GM13976 (cell line): ENCODE results near the gene HKDC1.
A peak's percentile ranks its signal among the peaks of the same experiment; 100 is the strongest.
"Not testable (repeated sequence)": the region's sequence is repeated elsewhere in the genome, so short reads cannot be mapped to it uniquely, and the experiment has no call there.

ENCODE experiments used
- DNase-seq: peaks from one replicate; pipeline ENCODE4 v3.0.0; 2012; ENCODE audit warnings: low spot score
- in situ Hi-C: fragments of 300-500 bp; cut with MboI; formaldehyde crosslinking; loops from one replicate; pipeline ENCODE4 v1.12.0; 2022; ENCODE audit warnings: low sequenced_read_pairs, mixed read lengths, inconsistent platforms; ENCODE audit not compliant: unreplicated experiment
- TF ChIP-seq, protein P1 (sequence below): IDR thresholded peaks from 2 replicates; pipeline ENCODE4 v1.5.1; 2012; ENCODE audit warnings: borderline replicate concordance, mild to moderate bottlenecking; ENCODE audit not compliant: insufficient read depth; ENCODE audit errors: extremely low read depth, missing control alignments, control extremely low read depth

Gene HKDC1, protein sequence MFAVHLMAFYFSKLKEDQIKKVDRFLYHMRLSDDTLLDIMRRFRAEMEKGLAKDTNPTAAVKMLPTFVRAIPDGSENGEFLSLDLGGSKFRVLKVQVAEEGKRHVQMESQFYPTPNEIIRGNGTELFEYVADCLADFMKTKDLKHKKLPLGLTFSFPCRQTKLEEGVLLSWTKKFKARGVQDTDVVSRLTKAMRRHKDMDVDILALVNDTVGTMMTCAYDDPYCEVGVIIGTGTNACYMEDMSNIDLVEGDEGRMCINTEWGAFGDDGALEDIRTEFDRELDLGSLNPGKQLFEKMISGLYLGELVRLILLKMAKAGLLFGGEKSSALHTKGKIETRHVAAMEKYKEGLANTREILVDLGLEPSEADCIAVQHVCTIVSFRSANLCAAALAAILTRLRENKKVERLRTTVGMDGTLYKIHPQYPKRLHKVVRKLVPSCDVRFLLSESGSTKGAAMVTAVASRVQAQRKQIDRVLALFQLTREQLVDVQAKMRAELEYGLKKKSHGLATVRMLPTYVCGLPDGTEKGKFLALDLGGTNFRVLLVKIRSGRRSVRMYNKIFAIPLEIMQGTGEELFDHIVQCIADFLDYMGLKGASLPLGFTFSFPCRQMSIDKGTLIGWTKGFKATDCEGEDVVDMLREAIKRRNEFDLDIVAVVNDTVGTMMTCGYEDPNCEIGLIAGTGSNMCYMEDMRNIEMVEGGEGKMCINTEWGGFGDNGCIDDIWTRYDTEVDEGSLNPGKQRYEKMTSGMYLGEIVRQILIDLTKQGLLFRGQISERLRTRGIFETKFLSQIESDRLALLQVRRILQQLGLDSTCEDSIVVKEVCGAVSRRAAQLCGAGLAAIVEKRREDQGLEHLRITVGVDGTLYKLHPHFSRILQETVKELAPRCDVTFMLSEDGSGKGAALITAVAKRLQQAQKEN

DNA sequence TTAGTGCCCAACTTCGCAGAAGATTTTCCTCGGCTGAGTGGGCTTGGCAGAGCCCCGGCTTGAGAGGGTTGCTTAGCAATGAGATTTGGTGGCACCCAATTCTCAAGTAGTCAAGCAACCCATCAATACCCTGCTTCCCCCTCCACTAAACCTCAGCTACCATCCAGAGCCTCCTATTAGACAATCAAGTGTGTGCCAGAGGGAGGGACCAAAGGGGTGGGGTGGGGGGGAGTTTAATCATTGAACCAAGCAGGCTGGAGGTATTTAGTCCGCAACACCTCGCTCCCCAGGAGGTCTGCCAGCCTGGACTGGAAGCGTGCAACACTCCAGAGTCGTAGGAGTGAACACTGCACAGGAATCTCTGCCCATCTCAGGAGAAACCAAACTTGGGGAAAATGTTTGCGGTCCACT is at the start of gene HKDC1:
TSS of gene HKDC1 (plus strand) at position 292 of the 411 bp plus-strand sequence. CDS start at position 396, 104 bp downstream.
- TF ChIP-seq, protein P1, sequence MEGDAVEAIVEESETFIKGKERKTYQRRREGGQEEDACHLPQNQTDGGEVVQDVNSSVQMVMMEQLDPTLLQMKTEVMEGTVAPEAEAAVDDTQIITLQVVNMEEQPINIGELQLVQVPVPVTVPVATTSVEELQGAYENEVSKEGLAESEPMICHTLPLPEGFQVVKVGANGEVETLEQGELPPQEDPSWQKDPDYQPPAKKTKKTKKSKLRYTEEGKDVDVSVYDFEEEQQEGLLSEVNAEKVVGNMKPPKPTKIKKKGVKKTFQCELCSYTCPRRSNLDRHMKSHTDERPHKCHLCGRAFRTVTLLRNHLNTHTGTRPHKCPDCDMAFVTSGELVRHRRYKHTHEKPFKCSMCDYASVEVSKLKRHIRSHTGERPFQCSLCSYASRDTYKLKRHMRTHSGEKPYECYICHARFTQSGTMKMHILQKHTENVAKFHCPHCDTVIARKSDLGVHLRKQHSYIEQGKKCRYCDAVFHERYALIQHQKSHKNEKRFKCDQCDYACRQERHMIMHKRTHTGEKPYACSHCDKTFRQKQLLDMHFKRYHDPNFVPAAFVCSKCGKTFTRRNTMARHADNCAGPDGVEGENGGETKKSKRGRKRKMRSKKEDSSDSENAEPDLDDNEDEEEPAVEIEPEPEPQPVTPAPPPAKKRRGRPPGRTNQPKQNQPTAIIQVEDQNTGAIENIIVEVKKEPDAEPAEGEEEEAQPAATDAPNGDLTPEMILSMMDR = no peak
- in situ Hi-C loops = loop anchor here (10.0 kb wide), 1 partner anchor 225 kb away; no protein-coding TSS in a partner anchor
- DNase-seq = no peak

DNA sequence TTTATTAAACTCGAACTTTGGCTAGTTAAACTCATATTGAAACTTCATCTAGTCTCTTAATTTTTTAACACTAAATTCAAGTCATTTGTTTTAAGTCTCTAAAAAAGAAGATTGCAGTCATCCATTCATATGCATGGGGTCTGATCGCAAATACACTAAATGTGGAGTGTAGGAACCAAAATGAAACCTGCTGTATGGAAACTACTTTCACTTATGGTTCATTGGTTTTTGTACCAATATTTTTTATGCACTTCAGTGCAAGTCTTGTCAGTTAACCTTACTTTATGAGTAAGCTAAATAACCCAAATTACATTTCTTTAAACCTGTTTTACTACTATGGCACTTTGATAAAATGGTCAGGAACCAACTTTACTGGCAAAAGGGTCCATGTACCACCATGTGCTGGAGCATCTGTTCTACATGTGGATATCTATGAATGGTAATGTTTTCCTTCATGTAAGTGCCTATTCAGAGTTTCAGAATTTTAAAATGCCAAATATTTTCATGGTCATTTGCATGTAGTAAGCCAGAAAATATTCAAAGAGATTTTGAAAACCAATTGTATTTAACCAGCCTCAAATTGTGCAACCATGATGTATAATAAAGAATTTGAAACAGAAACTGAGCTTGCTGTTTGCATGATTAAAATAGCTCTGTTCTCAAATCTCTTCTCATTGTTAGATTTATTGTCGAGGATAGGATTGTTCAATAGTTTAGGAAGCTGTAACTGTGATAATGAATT is 47.7 kb upstream of the HKDC1 start:
- TF ChIP-seq, protein P1 = no peak
- in situ Hi-C loops = no loop called here
- DNase-seq = peak; percentile 44

DNA sequence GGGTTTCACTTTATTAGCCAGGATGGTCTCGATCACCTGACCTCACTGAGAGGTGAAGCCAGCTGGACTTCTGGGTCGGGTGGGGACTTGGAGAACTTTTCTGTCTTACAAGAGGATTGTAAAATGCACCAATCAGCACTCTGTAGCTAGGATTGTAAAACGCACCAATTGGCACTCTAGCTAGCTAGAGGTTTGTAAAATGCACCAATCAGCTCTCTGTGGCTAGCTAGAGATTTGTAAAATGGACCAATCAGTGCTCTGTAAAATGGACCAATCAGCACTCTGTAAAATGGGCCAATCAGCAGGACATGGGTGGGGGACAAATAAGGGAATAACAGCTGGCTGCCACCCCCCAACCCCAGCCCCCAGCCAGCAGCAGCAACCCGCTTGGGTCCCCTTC is 44.8 kb upstream of the HKDC1 start:
- in situ Hi-C loops, DNase-seq: not testable (repeated sequence)

DNA sequence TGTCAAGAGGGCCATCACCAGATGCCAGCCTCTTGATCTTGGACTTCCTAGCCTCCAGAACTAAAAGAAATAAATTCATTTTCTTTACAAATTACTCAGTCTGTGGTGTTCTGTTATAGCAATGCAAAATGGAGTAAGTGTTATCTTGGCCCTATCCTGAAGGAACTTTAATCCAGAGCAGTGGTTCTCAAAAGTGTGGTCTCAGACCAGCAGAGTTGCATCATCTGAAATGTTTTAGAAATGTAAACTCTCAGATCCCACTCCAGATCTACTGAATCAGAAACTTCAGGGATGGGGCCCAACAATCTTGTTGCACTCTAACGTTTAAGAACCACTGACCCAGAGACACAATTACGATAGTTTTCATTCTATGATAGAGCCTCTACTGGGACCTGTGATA is 43.3 kb upstream of the HKDC1 start:
- TF ChIP-seq, protein P1 = no peak
- in situ Hi-C loops = no loop called here
- DNase-seq = no peak

DNA sequence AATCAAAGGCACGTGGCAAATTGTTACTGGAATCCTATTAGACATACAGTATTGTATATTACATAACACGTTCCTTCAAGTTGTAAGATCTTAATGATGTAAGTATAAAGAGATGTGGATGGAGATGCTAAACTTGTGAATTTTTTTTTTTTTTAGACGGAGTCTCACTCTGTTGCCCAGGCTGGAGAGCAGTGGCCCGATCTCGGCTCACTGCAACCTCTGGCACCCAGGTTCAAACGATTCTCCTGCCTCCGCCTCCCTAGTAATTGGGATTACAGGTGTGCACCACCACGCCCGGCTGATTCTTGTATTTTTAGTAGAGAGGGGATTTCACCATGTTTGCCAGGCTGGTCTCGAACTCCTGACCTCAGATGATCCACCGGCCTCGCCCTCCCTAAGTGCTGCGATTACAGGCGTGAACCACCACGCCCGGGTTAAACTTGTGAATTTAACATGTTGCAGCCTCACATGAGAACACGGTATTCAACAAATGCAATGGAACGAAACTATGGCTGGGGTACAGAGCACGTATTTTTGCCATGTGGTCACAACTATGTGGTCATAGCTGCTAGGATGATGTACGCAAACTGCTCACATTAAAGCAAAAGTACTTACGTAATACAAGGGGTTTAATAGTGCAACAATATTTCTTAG is 40.9 kb upstream of the HKDC1 start:
- no peak for DNase-seq
- in situ Hi-C loops = no loop called here
- TF ChIP-seq, protein P1 = no peak

DNA sequence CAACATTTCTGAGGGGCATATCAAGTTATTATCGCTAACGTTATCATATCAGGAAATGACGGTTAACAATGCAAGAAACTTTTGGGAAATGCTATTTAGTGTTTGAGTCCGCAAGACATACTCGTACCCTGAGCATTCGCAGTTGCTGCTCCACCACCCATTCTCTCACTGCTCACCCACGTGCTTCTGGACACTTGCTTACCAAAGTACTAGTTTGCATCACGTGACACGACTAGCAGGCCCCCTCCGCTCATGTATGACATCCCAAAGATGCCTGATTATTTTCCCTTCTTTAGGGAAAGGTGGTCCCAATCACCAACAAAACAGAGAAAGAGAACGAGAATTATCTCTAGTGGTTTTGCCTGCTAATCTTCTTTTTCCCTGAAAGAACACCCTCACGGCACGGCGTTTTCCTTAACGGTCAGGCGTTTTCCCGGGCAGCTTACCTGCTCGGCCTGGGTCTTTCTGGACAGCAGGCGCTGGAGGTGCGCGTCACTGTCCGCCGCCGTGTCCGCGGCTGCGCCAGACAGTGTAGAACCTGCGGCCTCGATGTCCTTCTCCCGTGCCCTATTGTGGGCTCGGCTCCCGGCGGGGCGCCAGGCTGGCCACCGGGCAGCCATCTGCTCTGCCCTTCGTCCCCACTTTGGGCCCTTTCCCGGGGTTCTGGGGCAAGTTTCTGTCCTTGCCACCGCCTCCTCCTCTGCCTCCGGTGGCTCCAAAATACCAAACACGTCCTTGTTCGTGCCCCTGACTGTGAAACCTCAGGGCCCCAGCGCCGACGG is 40.2 kb upstream of the HKDC1 start, which contains the start of gene SUPV3L1:
TSS of gene SUPV3L1 (plus strand) at position 492 of the 782 bp plus-strand sequence. CDS start at position 550, 58 bp downstream.
- in situ Hi-C loops = no loop called here
- peak; percentile 94 for DNase-seq
- TF ChIP-seq, protein P1 = no peak
